ENCODE data around the gene ALDH1B1.
A peak's percentile ranks its signal among the peaks of the same experiment; 100 is the strongest.

Gene ALDH1B1

DNA sequence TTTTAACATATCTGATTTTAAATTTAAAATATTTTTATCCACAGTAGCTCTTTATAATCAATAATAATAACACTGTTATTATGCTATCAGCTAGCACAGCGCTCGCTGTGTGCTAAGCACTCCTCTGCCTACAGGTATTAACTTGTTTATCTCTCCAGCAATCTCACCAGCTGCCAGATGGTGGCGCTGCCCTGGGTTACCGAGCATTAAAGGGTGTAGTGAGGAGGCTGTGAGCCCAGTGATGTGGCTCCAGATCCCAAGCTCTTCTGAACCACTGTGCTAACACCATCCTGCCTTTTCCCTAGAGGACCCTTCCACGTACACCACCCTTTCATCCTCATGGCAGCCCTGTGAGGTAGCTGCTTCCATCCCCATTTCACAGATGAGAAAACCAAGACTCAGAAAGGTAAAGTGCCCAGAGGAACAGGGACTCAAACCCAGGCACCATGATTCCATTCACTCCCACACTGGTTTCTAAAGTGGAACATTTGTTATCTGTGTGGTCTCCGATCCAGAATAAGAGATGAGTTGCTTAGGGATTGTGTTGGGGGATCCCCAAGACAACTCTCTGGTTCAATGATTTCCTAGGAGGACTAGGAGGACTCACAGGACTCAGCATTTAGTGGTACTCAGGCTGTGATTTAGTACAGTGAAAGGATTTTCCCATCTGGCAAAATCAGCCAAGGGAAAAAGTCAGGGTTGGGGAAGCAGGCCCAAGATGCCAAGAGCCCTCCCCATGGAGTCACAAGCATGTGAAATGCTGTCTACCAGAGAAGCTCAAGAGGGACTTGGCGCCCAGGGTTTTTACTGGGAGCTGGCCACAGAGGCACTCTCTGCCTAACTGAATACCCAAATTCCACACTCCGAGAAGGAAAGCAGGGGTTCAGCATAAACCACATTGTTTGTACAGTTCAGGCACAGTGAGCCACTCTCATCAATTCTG is 24.8 kb downstream of the ALDH1B1 start:
- no peak for DNase-seq

DNA sequence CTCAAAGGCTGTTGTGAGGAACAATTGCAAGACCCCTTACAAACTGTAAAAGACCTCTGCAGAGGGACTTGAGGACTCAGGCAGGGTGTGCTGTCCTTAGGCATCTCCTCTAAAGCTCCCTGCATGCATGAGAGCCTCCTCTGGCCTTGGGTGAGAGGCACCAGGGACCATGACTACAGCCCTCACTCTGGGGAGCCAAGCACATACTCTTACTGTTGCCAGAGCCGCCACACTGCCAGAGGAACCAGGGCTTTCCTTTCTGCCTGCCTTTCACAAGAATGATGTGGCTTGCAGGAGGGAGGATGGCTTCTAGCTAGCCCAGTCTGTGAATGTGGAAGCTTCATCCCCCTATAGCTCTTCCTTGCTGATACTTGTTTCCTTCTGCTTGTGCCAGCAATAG is 25.9 kb downstream of the ALDH1B1 start:
- no peak for DNase-seq

DNA sequence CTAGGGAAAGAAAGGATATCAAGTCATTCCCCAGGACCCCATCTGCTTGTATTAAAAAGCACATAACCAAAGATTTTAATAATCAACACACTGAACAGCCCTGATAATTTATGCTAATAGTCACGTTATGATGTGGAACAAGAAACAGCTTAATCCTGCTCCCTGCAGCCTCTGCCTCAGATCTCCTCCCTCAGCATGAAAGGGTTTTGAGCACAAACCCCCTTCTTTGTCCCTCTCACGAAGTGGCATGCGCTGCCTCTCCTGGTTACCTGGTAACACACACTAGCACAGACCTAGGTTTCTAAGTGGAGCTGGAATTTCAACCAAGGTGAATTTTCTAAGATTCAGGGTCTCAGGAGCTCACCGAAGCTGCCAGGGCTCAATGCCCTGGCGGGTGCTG is 26.7 kb downstream of the ALDH1B1 start:
- no peak for DNase-seq

DNA sequence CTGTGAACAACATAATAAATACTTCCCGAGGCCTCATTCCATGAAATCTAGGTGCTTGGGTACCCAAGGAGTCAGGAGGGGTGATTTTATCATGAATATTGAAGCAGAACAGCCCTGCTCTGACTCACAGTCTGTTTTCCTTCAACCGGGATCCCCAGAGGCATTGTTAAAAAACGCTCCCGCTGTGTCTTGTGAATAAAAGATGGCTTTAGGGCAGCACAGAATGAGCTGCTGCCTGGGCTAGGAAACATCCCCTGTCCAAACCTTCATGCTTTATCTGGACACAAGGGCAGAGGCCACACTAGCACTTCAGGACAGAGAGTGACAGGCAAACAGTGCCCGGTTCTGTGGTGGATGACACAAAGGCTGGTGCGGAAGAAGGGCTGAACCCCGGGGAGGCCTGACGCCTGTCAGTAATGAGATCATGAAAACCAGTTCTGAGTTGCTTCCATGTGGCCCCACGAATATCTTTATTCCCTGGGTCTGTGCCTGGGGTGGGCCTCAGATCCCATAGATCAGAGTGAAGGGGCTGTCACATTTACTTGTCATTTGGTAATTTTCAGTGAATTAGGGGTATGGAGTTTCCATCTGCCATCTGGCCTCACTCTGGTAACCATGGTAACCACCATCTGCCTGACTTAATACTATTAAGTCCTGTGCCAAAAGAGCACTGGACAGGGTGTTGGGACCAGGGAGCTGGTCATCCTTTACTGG is 29.2 kb downstream of the ALDH1B1 start:
- DNase-seq = no peak

DNA sequence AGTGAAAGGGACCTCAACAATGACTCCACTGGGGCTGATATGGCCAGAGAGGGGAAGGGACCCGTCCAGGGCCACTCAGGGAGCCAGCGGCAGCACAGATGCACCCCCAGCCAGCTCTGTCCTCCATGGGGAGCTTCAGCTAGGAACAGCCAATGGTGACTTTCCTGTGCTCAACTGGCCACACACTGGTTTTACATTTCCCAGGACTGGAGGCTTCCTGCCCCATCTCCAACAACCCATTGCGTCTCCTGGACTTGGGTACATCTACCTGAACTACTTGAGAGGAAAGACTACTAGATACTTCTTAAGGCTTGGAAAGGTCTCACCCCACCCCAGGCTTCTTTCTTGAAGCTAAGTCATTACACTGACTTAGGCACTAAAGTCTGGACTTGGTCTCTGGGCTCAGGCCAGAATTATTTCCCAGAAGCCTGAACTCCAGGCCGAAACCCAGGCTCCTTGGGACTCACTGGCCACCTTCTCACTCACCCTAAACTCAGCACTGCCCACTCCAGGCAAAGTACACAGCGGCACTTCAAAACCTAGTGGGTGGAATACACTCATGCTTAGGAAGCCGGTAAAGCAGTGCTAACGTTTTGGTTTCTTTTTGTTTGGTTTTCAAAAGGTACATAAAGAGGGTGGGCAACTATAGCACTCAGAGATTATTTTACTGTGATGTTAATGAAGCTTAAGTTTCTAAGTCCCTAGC is 30.2 kb downstream of the ALDH1B1 start:
- DNase-seq = no peak

DNA sequence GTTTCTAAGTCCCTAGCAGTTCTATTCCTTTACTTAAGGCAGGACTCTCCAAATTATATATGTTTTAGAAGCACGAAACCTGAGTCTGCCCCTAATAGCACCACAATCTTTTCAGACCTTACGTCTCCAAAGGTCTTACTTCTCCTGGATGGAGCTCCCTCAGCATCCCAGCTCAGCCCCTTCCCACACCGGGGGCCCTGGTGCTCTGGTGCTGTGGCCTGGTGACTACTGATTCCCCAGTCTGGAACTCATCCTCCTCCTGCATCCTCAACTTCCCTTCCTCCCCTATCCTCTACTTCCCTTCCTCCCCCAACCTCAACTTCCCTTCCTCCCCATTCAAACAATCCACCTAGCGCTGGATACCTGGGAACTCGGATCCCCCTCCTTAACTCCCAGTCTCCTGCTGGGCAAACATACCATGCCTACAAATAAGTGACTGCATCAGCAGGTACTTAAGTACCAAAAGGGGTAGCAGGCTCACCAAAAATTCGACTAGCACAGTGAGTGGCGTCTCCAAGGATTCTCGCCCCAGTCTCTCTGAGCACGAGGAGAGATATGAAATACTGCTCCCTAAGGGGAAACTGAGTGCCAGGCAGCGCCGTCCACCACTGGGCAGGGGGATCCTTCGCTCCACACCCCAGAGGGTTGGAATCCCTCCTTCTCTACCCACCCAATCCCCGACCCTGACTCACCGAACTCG is 30.9 kb downstream of the ALDH1B1 start:
- DNase-seq = no peak

DNA sequence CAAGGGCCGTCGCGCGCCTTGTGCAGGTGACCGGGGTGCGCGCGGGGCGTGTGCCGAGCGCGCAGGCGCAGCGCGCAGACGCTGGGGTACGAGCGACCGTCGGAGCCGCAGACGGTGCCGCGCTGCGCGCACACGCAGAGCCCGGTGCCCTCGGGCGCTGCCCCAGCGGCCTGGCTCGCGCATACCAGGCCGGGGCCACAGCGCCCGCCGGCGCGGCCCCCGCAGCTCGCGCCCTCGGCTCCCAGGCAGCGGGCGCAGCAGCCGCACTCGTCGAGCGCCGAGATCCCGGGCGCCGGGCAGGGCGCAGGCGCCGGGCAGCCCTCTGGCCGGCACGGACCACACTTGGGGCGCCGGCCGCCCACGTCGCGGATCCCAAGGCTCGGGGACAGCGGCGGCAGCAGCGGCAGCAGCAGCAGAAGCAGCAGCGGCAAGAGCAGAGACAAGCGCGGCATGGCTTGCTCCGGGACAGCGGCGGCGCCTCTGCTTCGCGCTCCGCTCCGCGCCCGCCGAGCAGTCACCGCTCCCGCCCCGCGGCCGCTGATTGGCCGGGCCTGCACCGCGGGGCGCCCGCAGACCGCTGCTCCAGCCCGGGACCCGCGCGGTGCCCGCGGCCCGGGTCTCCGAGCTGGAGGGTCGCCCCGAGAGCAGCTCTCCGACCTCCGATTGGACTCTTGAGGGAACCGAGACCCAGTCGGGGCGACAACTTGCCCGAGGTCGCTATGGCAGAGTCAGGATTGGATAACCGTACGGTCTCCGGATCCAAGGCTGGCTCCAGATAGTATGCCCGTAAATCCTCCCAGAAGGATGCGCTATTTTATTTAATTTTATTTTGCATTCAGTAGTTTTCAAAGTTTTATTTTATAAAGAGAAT is 31.7 kb downstream of the ALDH1B1 start, which contains the start of gene IGFBPL1:
Gene IGFBPL1, minus strand, starts transcription at position 482 of the 871 bp plus-strand sequence. Its CDS starts 30 bp downstream, at position 452.
- no peak for DNase-seq

DNA sequence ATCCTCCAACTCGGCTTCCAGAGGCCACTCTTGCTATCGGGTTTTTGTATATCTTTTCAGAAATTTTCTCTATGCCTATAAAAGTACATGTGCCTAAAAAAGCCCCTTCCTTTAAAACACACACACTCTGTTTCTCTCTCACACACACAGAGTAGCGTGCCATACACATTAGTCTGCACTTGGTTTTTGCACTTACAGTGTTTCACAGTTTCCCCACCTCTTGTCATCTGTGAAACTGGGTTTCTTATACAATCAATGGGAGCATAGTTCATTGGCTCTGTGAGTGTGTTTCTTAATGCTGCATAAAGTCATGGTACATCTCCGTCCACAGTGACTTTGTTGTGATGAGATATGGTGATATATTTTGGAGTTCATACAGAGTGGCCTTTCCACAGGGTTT is 32.4 kb downstream of the ALDH1B1 start:
- DNase-seq = no peak

DNA sequence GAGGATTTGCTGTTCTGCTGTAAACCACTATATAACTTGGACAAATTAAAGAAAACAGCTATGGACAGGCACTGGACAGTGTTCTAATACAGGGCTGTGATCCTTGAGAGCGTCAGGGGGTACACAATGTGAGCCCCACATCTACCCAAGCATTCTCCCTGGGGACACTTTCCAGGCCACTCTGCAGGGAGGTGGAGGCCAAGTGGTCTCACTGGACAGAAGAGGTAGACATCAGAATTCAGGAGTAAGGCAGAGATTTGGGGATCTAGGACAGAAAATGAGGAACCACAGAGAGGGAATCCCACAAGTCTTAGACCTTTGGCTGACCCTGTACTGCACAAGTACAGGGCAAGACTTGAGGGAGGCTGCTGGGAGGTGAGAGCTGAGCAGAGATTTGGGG is 35.6 kb downstream of the ALDH1B1 start:
- DNase-seq = no peak

DNA sequence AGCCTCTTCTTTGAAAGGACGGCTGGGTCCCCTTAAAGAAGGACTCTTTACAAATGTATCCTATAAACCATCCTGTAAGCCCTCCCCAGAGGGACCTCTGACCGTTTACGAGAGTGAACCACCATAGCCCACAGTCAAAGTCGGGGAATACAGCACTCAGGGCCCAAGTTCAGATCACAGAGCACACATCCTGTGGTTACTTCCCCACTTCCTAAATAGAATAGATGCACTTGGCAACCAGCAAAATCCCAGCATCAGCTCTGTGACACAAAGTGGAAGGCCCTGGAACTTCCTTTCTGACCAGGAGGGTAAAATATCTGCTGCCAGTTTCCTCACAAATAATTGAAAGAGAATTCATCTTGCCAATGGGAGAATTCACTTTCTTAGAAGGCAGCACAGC is 38.6 kb downstream of the ALDH1B1 start:
- no peak for DNase-seq

DNA sequence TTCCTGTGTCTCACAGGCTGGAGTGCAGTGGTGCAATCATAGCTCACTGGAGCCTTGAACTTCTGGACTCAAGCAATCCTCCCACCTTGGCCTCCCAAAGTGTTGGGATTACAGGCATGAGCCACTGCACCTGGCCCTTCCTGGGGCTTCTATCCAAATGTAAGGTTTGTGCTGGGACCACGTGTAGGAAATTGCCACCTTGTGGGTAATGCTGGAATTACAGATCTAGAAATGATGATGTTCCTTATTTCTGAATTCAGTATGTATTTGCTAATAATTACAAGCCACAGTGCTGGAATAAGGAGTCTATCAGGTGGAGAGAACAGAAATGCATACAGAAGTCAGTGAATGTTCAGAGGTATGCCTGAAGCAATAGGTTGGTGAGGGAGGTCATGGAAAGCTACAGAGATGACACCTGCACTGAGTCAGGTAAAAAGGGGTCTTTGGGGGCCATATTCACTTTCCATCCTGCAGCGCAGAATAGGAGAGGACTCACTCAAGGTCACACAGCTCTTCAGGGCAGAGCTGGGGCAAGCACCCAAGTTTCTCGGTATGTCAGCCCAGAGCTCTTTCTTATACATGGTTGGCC is 40.5 kb downstream of the ALDH1B1 start:
- DNase-seq = peak; percentile 34

DNA sequence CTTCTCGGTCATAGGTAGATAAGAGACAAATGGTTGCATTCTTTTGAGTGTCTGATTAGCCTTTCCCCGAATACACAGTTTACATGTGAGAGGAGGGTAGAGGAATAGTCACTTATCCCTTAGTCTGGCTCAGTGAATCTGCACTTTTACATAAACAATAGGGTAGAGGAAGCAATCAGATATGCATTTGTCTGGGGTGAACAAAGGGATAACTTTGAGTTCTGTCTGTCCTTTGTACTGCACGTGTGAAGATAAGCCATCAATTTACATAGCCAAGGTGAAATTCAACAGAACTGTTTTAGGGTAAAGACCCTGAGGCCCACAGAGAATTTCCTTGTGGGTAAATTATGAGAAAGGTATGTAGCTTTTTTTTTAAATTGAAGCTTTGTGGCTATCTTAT is 41.9 kb downstream of the ALDH1B1 start:
- DNase-seq = no peak

DNA sequence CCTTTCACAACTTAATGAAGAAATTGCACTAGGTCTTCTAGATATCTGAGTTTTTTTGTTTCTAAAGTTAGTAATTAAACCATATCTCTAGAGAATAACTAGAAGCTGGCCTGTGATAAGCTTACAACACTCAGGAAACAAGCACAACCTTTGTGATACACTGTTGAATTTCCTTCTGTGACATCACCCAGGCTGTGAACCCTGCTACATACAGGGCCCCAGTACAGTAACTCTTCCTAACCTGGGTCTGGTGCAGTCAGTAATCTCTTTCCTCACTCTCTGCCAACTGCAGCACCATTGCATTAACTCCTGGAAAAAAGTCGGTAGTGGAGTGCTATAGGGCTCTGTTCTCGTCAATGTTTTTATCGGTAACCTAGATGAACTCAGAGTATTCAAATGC is 42.4 kb downstream of the ALDH1B1 start:
- DNase-seq = no peak

DNA sequence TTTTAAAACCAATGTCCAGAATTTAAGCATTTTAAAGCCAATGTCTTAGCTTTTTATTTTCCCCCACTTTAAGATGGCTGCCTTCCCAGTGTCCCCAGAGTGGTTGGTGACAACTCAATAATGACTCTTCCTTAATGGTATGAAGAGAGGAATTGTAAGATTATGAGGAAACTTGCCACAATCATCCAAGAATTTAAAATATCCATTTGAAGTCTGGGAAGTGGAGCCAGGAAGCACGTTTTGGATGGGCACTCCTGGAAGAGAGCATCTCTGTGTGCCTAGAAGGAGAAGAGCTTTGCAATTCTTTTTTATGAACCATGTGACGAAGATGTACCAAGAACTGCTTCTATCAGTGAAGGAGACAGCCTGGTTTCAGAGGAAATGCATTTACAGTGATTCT is 43.0 kb downstream of the ALDH1B1 start:
- DNase-seq = no peak

DNA sequence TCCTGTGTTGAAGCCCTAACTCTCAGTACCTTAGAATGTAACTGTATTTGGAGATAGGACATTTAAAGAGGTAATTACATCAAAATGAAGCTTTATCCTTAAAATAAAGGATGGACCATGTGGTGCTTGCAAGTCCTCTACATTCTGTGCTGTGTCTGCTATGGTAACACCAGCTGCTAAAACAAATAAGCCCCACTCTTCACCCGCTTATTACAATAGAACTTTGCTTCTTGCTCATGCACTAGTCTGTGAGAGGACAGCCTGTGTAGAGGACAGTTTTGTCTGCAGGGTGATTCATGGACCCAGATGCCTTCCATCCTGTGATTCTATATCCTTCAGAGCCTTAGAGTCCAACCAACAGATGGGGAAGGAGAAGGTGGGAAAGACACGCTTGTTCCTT is 44.2 kb downstream of the ALDH1B1 start:
- DNase-seq = no peak

DNA sequence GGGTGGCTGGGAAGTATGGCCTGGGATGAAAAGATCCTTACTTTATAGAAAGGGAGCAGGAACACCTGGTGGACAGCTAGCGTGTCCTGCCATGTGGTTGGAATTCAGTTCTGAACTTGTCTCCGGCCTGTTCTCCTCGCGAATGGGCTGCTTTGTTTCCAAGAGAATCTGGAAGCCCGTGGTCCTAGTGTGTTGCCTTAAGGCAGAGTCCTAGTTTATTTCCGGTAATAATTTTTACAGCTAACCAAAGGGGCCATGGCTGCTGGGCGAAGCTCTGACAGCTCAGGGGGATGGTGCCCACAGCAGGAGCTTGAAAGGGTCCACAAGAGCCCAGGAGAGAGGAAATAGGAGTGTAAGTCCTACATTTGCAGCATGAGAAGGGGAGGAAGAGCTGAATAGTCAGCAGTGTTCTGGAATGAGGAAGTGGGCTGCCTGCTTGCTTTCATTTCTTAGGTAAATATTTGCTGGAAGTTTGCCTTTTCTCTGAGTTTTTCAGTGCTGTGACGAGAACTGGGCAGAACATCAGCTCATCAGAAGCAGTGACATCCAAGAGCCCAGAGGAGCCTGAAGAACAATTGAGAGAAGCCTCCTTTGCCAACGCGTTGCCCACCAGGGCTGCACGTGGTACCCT is 44.8 kb downstream of the ALDH1B1 start:
- DNase-seq = peak; percentile 49

DNA sequence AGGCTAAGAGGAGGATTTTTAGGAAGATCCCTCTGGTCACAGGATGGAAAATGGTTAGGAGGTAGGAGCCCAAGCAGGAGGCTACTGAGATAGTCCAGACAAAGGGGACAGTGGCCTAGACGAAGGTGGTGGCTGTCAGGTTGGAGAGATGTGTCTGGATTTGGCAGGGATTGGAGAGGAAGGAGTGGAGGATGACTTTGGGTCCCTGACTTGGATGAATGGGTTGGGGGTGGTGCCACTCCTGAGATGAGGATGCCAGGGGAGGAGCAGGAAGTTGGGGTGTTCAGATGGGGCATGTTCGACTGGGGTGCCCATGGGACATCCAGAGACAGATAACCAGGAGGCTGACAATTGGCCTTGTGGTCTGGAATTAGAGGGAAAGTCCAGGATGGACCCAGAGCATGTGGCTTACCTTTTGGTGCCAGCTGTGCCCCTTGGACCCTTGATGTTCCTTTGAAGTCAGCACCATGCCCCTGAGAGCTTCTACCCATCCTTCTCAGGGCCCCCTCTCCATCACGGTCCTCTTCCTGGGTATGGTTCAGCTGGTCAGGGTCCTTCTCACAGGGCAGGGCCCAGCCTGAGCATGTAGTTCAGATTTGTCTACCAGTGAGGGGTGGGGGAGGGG is 46.9 kb downstream of the ALDH1B1 start:
- no peak for DNase-seq

DNA sequence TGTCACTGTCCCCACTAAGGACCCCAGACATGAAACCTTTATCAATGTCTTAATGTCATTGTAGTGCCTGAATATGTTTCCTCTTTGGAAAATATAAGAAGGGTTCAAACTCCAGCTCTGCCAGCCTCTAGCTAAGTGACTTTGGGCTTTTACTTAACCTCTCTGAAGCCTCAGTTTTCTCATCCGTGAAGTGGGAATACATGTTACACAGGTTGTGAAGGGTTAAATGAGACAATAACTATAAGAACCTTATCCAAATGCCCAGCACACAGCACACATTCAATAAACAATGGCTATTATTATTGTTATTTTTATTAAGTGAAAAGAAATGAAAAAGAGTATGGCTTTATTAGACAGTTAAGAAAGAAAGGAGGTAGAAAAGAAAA is 47.4 kb downstream of the ALDH1B1 start:
- DNase-seq = no peak

DNA sequence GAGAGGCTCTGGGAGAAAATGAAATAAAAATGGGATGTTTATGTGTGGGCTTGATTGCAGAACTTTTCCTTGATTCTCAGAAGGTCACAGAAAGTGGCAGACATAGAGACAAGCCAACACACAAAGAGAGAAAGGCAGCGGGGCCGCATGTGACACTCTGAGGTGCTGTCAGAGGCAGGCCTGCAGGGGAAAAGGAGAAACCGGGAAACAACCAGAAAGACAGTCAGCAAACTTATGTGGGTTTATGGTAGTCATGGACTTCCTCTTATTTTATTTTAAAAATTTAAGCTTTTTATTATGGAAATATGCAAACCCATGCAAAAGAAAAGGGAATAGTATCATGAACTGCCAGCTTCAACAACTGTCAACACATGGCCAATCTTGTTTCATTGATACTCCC is 48.0 kb downstream of the ALDH1B1 start:
- no peak for DNase-seq

DNA sequence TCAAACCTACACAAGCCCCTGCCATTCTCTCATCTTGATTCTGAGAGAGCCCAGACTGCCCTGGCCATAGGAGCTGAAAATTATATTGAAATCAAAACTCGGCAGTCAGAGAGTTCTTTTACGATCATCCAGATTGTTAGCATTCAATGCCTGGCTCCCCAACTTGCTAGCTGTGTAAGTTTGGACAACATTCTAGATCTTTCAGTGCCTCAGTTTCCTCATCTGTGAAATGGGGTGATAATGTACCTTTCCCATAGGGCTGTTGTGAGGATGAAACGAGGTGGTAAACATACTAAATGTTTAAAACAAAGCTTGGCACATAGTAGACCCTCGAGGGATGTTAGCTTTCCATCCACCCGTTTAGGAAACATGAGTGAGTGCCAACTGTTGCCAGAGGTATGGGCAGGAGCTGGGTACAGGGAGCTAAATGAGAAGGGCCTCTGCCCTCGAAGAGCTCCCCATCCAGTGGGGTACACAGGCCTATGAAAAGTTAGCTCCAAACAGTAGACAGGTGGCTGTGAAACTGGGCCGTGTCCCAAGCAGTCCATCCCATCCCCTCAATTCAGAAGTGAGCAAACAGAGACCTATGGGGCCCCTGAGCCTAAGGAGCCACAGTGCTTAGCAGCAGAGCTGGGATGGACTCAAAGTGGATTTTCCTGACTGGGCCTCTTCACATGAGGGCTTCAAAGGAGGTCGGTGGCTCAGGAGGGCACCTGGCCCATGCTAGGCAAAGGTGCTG is 49.0 kb downstream of the ALDH1B1 start:
- DNase-seq = no peak

All from NCI-H2029 treated with DMSO at 0.1 percent for 48 hours (cell line).